ENCODE data around the gene APOBEC3G.
"Not testable (repeated sequence)": the region's sequence is repeated elsewhere in the genome, so short reads cannot be mapped to it uniquely, and the experiment has no call there.

The APOBEC3G gene

GRCh38 chr22:39068033-39068785 is 8.9 kb upstream of the APOBEC3G start:
- DNase-seq: no peak

- no peak for DNase-seq
Observed at GRCh38 chr22:39070186-39070585, 6.9 kb upstream of the APOBEC3G start.

- DNase-seq: not testable (repeated sequence)
Observed at GRCh38 chr22:39072581-39072981, 4.5 kb upstream of the APOBEC3G start.

GRCh38 chr22:39073981-39074380 is 3.1 kb upstream of the APOBEC3G start:
- DNase-seq: no peak

- DNase-seq: not testable (repeated sequence)
Observed at GRCh38 chr22:39076155-39077025, 685 bp upstream of the APOBEC3G start.

GRCh38 chr22:39077912-39078311 is 837 bp downstream of the APOBEC3G start:
- DNase-seq: not testable (repeated sequence)

- DNase-seq: no peak
Observed at GRCh38 chr22:39078329-39078728, 1.3 kb downstream of the APOBEC3G start.

GRCh38 chr22:39079054-39079637 is 2.1 kb downstream of the APOBEC3G start:
- not testable (repeated sequence) for DNase-seq

GRCh38 chr22:39080052-39080762 is 3.1 kb downstream of the APOBEC3G start:
- DNase-seq: no peak

GRCh38 chr22:39081016-39081415 is 3.9 kb downstream of the APOBEC3G start:
- no peak for DNase-seq

- DNase-seq: no peak
Observed at GRCh38 chr22:39081598-39081997, 4.5 kb downstream of the APOBEC3G start.

GRCh38 chr22:39083212-39084165 is 6.4 kb downstream of the APOBEC3G start:
- no peak for DNase-seq

GRCh38 chr22:39084666-39085065 is 7.6 kb downstream of the APOBEC3G start:
- DNase-seq: no peak

- no peak for DNase-seq
Observed at GRCh38 chr22:39087098-39087497, 10.0 kb downstream of the APOBEC3G start.

GRCh38 chr22:39087881-39088684 is 11.0 kb downstream of the APOBEC3G start:
- DNase-seq: no peak

- DNase-seq: no peak
Observed at GRCh38 chr22:39088685-39089032, 11.6 kb downstream of the APOBEC3G start.

- no peak for DNase-seq
Observed at GRCh38 chr22:39089928-39090327, 12.9 kb downstream of the APOBEC3G start.

- DNase-seq: no peak
Observed at GRCh38 chr22:39090426-39091064, 13.5 kb downstream of the APOBEC3G start.

- DNase-seq: no peak
Observed at GRCh38 chr22:39091126-39092081, 14.3 kb downstream of the APOBEC3G start.

Data from hematopoietic multipotent progenitor cell treated with erythropoietin and hydrocortisone succinate and interleukin-3 and kit ligand, for 4 days (in vitro differentiated cells).